Measurements from ENCODE around the gene RGPD8.
"Not testable (repeated sequence)": the region's sequence is repeated elsewhere in the genome, so short reads cannot be mapped to it uniquely, and the experiment has no call there.

The RGPD8 gene

GRCh38 chr2:112433480-112433879 is at the start of gene RGPD8:
Gene RGPD8, minus strand, starts transcription at chr2:112433645. Its CDS starts 192 bp downstream, at chr2:112433453.
- DNase-seq: not testable (repeated sequence)

DNA sequence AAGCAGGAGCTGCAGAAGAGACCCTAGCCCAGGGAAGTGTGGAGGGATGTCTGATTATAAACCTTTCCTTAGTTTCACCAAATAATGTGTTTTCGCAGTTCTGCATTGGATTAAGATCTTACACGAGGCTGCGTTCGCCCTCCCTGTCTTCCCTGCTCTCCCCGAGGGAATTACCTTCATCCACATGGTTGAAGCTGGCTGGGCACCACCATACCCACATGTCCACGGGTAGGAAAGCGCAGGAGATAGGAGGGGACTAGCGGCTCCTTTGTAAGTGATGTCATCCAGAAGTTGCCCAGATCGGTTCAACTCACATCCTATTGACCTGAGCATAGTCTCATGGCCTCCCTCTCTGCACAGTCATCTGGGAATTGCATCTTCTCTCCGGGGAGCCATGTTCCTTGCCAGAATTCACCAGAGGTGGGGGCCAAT is 49.6 kb upstream of the RGPD8 start:
- peak; percentile 81 for DNase-seq

GRCh38 chr2:112482309-112483041 is 49.0 kb upstream of the RGPD8 start:
- peak; percentile 71 for DNase-seq

DNA sequence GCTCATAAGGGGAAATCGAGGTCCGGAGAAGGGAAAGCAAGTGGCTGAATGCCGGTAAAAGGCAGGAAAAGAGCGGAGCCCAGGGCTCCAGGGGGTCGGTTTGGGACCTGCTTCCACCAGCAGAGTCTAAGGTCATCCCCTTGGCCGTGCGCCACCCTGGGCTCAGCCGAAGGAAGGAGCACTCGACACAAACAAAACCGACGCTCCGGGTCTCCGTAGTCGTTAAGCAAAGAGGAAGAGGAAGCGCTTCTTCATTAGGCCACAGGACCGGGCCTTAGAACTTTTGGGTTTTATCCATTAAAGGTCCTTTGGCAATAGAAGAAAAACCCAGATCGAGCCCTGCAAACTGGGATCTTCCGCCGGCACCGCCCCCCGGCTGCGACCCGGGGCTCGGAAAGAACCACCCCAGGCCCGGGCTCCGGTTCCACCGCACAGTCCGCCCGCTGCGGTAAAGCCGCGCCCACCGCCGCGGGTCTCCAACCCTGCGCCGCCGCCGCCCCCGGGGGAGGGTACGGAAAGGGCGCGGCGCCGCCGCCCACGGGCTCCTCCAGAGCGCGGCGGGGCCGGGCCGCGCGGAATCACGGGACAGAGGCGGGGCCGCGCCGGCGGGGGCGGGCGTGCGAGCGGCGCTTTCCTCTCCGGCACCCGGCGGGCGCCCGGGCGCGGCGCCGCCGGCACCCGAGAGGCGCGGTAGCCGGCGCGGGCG is 48.2 kb upstream of the RGPD8 start, which contains the start of gene TTL:
Gene TTL (plus strand): TSS at position 629 of the 706 bp plus-strand sequence. CDS start 189 bp downstream, outside the sequence.
- DNase-seq: peak; percentile 86

DNA sequence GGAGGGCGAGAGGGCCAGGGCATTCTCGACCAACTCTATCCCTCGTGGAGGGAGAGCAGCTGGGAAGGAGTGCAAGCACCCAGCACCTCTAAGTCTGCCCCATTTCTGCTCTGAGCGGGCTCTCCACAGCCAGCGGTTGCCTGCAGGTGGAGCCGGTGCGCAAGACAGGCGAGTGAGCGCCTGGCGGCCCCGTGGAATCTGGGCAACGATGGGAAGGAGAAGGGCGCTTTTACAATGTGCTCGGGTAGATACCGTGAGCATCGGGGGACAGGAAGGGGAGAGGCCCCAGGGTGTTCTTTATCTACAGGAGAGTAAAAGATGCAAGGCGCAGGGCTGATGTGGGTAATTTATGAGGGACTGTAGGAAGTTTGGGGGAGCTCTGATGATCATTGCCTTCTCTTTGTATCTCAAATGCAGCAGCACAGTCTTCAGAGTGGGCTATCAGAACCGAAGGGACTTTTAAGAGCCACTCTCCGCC is 47.6 kb upstream of the RGPD8 start:
- DNase-seq: peak; percentile 91

DNA sequence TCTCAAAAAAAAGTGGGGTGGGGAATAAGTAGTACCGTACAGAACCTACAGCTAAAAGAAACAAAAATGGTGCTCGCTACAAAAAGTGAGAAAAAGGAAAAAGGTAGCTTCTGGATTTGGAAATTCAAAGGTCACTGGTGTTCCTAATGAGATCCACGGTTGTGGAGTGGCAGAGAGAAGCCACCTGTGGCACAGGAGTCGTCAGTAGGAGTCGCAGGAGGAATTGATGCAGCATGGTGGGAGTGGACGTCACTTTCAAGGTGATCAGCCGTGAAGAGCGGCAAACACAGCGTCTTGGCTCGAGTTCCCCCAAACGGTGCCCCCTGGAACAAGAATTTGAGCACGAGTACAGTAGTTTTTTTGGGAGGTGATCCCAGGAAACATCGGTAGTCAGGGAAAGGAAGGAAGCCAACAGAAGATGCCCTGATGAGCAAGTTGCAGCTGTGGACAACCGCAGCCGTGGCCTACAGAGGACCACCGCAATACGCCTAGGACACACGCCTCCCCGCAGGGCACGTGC is 47.1 kb upstream of the RGPD8 start:
- peak; percentile 25 for DNase-seq

- no peak for DNase-seq
Measured at GRCh38 chr2:112476434-112476833, 43.0 kb upstream of the RGPD8 start.

GRCh38 chr2:112474844-112475486 is 41.5 kb upstream of the RGPD8 start:
- no peak for DNase-seq

GRCh38 chr2:112472547-112473263 is 39.3 kb upstream of the RGPD8 start:
- no peak for DNase-seq

DNA sequence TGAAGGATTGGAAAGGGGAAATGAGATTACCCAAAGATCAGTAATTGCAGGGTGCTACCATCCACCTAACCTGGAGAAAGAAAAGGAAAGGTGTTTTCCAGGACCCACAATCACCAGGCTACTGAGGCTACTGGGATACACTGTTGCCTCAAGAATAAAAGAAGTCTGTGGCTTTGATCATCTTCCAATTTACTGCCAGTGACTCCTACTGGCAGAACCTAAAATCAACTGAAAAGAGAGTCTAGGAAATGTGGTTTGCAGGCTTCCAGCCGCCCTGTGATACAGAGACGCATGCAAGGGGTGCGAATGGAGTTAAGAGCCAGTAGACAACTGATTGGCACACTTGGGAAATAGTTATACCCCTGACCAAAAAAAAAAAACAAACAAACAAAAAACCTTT is 31.9 kb upstream of the RGPD8 start:
- peak; percentile 17 for DNase-seq

DNA sequence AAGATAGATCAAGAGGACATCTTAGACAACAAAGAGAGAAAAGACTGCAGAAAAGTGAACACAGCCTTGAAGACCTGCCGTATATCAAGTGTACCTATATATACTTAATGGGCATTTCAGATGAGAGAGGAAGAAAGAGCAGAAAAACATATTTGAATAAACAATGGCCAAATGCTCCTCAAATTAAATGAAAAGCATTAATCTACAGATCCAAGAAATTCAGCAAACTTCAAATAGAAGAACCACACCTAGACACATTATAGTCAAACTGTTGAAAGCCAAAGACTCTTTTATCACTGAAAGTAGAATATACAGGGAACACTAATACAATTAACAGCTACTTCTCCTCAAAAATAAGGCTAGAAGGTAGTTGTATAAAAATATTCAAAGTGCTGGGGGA is 29.8 kb upstream of the RGPD8 start:
- DNase-seq: no peak

DNA sequence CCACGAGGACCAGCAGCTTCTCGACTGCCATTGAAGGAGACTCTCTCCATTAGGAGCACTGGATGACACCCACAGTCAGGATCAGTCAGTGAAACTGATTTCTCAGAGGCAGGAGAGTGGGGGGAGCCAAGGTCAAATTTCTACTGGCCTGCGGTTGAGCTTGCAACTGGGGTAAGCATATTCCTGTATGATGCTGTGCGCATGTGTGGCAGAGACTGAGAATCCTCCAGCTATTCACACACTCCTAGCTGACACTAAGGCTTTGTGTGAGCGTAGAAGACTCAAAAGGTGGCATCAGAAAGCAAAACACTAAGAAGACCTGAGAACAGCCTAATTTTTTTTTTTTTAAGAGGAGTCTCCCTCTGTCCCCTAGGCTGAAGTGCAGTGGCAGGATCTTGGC is 28.7 kb upstream of the RGPD8 start:
- no peak for DNase-seq

GRCh38 chr2:112459372-112459771 is 25.9 kb upstream of the RGPD8 start:
- no peak for DNase-seq

DNA sequence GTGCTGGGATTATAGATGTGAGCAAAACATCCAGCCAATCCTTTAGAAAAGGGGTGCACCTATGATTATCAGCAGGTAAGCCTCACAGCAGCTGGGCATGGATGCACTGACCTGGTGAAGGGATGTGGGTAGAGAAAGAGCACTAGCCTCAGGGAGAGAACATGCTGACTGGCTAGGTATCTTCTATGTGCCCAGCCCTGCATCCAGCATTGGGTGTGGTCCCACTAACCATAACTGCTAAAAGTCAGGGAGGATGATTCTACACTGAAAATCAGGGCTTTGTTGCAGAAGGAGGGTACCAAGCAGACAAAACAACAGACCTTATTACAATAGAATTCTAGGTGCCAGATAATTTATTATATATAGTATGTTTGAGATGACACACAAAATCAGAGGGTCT is 21.1 kb upstream of the RGPD8 start:
- no peak for DNase-seq

DNA sequence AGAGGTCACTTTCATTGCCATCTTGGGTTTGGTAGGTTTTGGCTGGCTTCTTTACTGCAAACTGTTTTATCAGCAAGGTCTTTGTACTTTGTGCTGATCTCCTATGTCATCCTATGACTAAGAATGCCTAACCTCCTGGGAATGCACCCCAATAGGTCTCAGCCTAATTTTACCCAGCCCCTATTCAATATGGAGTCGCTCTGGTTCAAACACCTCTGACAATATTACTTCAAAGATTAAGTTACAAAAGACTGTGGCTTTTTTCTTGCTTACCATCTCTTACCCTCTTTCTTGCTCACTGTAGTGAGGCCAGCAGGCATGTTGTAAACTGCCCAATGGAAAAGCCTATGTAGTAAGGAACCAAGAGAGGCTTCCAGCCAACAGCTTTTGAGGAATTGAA is 17.9 kb upstream of the RGPD8 start:
- DNase-seq: no peak

DNA sequence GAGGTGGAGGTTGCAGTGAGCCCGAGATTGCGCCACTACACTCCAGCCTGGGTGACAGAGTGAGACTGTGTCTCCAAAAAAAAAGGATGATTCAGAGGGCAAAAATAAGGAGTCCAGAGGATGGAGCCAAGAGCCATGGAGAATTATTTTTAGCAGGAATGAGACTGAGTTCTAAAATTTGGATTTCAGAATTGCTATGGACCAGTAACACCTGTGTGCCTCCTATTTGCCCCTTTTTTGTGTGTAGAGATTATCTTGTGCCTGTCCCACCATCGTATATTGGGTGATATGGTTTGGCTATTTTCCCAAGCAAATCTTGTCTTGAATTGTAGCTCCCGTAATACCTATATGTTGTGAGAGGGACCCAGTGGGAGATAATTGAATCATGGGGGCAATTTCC is 16.4 kb upstream of the RGPD8 start:
- no peak for DNase-seq

- not testable (repeated sequence) for DNase-seq
Measured at GRCh38 chr2:112444256-112444655, 10.8 kb upstream of the RGPD8 start.

DNA sequence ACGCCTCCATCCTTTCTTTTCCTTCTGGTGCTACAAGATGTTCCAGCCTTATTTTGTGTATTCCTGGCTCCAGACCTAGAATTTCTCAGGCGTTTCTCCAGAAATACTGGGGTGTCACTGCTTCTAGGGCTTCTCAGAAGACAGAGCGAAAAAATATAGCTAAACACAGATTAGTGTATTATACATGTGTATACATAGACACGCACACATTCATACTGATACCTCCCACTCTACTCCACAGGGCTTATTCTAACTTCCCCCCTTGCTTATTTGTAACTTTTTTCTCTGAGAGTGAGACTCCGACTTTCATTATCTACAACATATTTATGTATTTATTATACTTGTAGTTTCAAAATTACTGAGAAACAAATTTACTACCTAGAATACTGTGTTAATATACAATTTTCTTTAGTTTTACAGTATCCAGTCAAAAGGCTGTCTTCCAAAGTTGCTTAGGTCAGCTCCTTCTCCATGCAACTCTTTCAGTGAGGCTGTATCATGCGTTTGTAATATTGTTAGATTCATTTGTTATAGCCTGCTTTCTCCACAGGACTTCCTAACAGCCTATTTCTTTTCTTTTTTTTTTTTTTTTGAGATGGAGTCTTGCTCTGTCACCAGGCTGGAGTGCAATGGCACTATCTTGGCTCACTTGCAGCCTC is 5.3 kb upstream of the RGPD8 start:
- not testable (repeated sequence) for DNase-seq

GRCh38 chr2:112437405-112437831 is 4.0 kb upstream of the RGPD8 start:
- DNase-seq: not testable (repeated sequence)

DNA sequence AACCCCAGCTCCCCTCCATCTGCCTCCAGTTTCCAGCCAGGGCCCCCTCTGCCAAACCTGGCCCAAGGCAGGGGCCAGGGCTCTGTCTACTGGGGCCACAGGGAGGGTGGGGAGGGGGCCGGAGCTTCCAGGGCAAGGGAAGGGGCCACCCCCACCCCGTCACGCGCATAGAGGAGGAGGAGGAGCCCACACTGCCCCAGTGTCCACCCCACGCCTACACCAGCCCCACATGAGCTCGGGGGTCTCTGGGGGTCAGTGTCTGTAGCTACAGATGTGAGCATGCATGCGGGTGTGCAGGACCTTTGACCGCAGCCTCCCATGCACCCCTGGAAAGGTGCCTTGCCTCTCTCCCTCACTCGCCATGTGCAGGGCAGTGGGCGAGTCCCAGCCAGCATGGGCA is 3.5 kb upstream of the RGPD8 start:
- not testable (repeated sequence) for DNase-seq

DNA sequence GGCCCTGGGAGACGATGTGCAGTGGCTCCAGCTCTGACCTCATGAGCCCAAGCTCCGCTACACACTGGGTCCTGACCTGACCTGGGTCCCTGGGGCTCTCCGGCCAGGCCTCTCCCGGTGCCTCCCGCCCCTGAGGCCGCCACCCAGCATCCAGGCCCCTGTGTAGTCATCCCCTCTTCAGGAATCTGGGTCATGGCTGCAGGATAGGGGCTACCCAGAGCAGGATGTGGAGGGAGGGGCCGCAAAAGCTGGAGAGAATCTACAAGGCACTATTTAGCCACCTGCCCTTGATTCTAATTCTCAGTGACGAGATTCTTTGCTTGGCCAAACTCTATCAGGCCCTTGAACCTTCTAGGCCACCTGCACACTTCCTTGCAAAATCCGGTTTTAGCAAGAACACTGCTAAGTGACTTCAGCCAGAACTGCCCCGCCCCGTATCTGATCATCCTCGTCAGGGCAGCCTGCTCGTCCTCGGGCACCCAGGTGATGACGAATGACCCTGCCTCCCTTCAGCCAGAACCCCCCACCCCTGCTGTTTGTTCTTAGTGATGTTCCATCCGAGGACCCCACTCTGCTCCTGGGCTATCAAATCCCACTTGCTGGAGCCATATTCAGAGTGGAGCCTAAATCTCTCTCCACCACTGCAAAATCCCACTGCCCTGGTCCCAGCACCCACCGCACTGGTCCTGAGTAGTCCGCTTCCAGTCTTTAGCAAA is 2.4 kb upstream of the RGPD8 start:
- not testable (repeated sequence) for DNase-seq
